NCI-H1930 (cell line): ENCODE results near the gene RRP8.

Source experiments
- DNase-seq, 2 experiments: peaks; one replicate each; lab custom pipeline; 2025; lab: John Stamatoyannopoulos, UW

The RRP8 gene

GRCh38 chr11:6599881-6600390 is 3.5 kb downstream of the RRP8 start:
- no peak for DNase-seq

GRCh38 chr11:6599449-6599848 is 4.0 kb downstream of the RRP8 start:
- no peak for DNase-seq

GRCh38 chr11:6598555-6598954 is 4.9 kb downstream of the RRP8 start:
- DNase-seq, result no peak

- DNase-seq, result no peak
Measured at GRCh38 chr11:6596239-6596877, 7.1 kb downstream of the RRP8 start.

GRCh38 chr11:6594142-6594768 is 9.2 kb downstream of the RRP8 start:
- DNase-seq, result no peak

GRCh38 chr11:6588018-6588417 is 15.4 kb downstream of the RRP8 start:
- no peak for DNase-seq

- no peak for DNase-seq
Measured at GRCh38 chr11:6587360-6587953, 16.0 kb downstream of the RRP8 start.

- DNase-seq, result no peak
Measured at GRCh38 chr11:6586434-6587359, 16.7 kb downstream of the RRP8 start.

- no peak for DNase-seq
Measured at GRCh38 chr11:6584528-6584927, 18.9 kb downstream of the RRP8 start.

- DNase-seq, result no peak
Measured at GRCh38 chr11:6583584-6583983, 19.8 kb downstream of the RRP8 start.

- DNase-seq, result no peak
Measured at GRCh38 chr11:6579681-6580080, 23.7 kb downstream of the RRP8 start.

GRCh38 chr11:6578134-6578533 is 25.3 kb downstream of the RRP8 start:
- no peak for DNase-seq

GRCh38 chr11:6576471-6577373 is 26.7 kb downstream of the RRP8 start:
- no peak for DNase-seq

GRCh38 chr11:6574816-6575715 is 28.4 kb downstream of the RRP8 start:
- no peak for DNase-seq

- DNase-seq, result no peak
Measured at GRCh38 chr11:6572215-6572614, 31.2 kb downstream of the RRP8 start.

GRCh38 chr11:6571434-6572008 is 31.9 kb downstream of the RRP8 start:
- DNase-seq, result no peak

- no peak for DNase-seq
Measured at GRCh38 chr11:6570691-6571427, 32.6 kb downstream of the RRP8 start.

- no peak for DNase-seq
Measured at GRCh38 chr11:6569706-6570105, 33.7 kb downstream of the RRP8 start.
